T-helper 17 cell (primary cell): Measurements from ENCODE around the gene VIPR1. TPM values are rescaled to one million over a fixed set of nuclear protein-coding genes. Genes with fewer than 3 reads are reported as not detected.

ENCODE experiments used
- ATAC-seq: fragments of 150-1000 bp; cut with Tn5 transposase; 2 replicates; pipeline ENCODE4 v1.10.0; 2021; ENCODE audit warnings: mild to moderate bottlenecking, moderate library complexity
- DNase-seq, 3 donors: peaks; one replicate each; pipeline versions ENCODE4 v3.0.0 to v3.0.0-alpha.2; 2020 to 2021
- H3K9me3 ChIP-seq: one replicate; pipeline ENCODE4 v1.7.0; 2013; ENCODE audit warnings: low read length, mild to moderate bottlenecking; ENCODE audit not compliant: control insufficient read depth, poor library complexity, severe bottlenecking
- H3K27ac Mint-ChIP-seq: one replicate; pipeline ENCODE4 v1.8.0; 2022; ENCODE audit warnings: mild to moderate bottlenecking, moderate library complexity, mixed read lengths
- H3K27me3 Mint-ChIP-seq: one replicate; pipeline ENCODE4 v1.8.0; 2022; ENCODE audit warnings: mixed read lengths
- H3K36me3 Mint-ChIP-seq: one replicate; pipeline ENCODE4 v1.8.0; 2022; ENCODE audit warnings: low read depth, mixed read lengths
- H3K4me1 Mint-ChIP-seq: one replicate; pipeline ENCODE4 v1.8.0; 2022; ENCODE audit warnings: mild to moderate bottlenecking, mixed read lengths
- H3K4me3 Mint-ChIP-seq: one replicate; pipeline ENCODE4 v1.8.0; 2022; ENCODE audit warnings: mild to moderate bottlenecking, moderate library complexity, mixed read lengths
- total RNA-seq, 4 donors: library from RNA in 2 of 4; stranded (reverse) in 2 of 4; gene quantifications; one replicate each; pipeline ENCODE4 v1.2.3 and lab custom pipeline; 2022 to 2026

Gene VIPR1
- total RNA-seq, 2 donors from 2014 or later: 33.4 to 72.9 TPM

DNA sequence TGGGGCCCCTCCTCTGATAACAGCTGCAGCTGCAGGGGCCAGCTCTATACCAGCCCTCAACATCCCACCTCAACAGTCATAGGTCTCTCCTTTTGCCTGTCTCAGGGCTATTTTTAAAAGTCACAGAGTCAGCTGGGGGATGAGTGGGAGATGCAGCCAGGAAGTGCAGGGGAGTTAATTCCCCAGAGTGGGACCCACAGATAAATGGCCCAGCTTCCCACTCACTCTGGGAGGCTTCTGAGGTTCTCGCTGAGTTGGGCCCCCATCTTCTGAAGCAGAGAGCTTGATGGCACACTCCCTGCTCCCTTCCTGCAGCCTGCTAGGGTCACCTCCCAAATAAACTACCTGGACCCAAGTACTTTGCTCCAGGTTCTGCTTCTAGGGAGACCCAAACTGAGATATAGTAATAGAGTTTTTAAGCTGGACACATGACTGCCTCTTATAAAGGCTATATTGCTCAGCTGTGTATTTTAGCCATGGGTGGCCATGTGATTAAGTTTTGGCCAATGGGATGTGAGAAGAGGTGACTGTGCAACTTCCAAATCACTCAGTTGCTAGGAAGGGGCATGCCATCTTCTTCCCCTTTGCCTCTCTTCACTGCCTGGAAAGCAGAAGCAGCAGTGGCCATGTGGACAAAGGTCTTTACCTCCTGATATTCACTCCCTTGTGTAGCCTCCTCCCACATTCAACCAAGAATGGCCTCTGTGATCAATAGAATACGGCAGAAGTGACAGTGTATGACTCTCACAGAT lies 15.5 kb upstream of the VIPR1 start:
- ATAC-seq: no peak
- Mint-ChIP-seq H3K36me3 (peaks cover 3% of the 10 kb centered on the region), H3K27me3 (no peaks in the 10 kb centered on the region)

DNA sequence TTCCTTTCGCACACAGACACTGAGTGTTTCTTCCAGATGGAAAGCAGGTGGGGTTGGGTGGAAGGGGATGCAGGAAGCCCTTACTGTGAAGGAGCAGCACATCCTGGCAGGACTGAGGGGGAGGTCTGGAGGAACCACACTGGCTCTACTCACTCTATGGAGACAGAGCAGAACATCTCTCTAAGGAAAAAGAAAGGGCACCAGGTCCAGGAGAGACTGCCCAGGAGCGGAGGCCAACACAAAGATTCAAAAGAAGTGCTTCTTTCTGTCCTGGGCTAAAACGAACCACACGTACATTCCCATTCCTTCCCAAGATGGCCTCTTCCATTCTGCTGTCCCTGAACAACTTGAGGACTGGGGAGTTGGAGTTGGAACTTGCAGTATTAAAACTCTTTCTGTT lies 13.8 kb upstream of the VIPR1 start:
- H3K9me3 ChIP-seq: no peaks in the 10 kb centered on the region
- Mint-ChIP-seq H3K36me3 (no peaks in the 10 kb centered on the region), H3K4me1 (peaks cover 8% of the 10 kb centered on the region), H3K4me3 (no peak overlapping the region), H3K27me3 (no peaks in the 10 kb centered on the region), H3K27ac (no peak overlapping the region)
- no peak for DNase-seq
- ATAC-seq: no peak

More for the DNA sequence above, 15.5 kb upstream of the VIPR1 start:
- DNase-seq: no peak
- no peak overlapping the region for H3K4me3 Mint-ChIP-seq
- H3K4me1 Mint-ChIP-seq: peaks cover 7% of the 10 kb centered on the region
- H3K27ac Mint-ChIP-seq: no peak overlapping the region
- peaks cover 2% of the 10 kb centered on the region for H3K9me3 ChIP-seq

DNA sequence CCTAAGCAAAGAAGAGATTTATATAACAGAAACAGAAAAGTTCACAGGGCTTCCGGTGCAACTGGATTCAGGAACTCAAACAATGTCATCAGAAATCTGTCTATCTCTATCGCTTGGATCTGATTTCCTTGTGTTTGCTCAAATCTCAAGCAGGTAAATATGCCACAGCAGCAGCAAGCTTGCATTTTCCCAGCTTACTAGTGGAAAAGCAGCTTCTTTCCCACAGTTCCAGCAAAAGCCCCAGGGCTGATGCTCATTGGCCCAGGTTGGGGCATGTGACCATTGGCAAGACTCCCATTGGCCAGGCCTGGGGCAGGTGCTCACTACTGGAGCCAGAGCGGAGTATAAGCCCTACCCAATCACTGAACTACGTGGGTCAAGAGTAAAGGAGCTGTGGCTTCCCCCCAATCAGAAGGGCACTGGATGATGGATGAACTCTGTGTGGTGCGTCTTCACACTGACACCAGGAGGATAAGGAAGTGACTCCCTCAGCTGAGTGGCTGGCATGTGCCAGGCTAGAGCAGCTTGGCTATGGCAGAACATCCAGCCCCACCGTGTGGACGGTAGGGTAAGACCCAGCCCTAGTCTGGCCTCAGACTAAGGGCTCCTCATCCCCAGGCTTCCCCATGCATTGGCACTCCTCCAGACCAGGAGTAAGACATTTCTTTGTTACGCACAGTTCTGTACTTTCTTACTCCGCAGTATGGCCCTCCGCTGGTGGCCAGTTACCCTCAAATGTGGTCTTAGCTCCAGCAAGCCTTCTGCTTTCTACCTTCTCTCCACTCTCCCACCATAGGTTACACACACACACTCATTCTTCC lies 13.1 kb upstream of the VIPR1 start:
- no peak for ATAC-seq

DNA sequence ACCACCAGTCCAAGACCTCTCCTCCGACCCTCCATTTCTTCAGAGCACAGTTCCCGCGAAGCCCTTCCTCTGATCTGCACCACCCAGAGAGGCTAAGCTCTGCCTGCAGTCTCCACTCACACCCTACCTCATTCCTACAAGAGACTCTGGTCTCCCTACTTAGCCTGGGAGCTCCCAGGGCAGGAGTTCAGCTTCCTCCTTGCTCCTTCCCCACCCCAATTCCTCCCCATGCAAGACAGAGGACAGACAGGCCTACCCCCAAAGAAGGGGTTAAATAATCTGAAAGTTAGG lies 12.6 kb upstream of the VIPR1 start:
- Mint-ChIP-seq H3K36me3 (no peaks in the 10 kb centered on the region), H3K27me3 (no peaks in the 10 kb centered on the region), H3K27ac (peak overlapping the region; percentile 5), H3K4me1 (peaks cover 8% of the 10 kb centered on the region), H3K4me3 (no peak overlapping the region)
- no peak for ATAC-seq
- no peak for DNase-seq
- no peaks in the 10 kb centered on the region for H3K9me3 ChIP-seq

More for the DNA sequence above, 13.1 kb upstream of the VIPR1 start:
- DNase-seq: no peak
- no peaks in the 10 kb centered on the region for H3K9me3 ChIP-seq
- H3K36me3 Mint-ChIP-seq: no peaks in the 10 kb centered on the region
- H3K27me3 Mint-ChIP-seq: no peaks in the 10 kb centered on the region
- peak overlapping the region; percentile 5 for H3K27ac Mint-ChIP-seq
- H3K4me1 Mint-ChIP-seq: peaks cover 8% of the 10 kb centered on the region
- H3K4me3 Mint-ChIP-seq: no peak overlapping the region

DNA sequence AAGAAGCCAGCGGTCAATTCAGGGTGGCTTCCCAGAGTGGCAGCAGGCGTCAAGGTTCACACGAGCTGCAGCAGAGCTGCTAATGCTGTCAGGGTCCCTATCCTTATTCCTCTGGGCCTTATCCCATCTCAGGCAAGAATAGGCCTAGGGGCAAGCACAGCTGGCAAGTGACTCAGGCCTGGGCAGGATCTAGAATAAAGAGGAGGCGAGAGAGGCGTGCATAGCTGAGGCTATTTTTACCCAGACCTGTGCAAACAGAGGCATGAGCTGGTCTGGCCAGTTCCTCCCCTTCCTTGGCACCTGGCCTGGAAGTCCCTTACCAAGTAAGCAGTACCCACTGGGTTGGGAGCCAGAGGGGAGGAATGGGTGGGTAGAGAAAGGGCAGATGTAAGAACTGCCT lies 12.2 kb upstream of the VIPR1 start:
- Mint-ChIP-seq H3K27ac (peak overlapping the region; percentile 5), H3K27me3 (no peaks in the 10 kb centered on the region)

DNA sequence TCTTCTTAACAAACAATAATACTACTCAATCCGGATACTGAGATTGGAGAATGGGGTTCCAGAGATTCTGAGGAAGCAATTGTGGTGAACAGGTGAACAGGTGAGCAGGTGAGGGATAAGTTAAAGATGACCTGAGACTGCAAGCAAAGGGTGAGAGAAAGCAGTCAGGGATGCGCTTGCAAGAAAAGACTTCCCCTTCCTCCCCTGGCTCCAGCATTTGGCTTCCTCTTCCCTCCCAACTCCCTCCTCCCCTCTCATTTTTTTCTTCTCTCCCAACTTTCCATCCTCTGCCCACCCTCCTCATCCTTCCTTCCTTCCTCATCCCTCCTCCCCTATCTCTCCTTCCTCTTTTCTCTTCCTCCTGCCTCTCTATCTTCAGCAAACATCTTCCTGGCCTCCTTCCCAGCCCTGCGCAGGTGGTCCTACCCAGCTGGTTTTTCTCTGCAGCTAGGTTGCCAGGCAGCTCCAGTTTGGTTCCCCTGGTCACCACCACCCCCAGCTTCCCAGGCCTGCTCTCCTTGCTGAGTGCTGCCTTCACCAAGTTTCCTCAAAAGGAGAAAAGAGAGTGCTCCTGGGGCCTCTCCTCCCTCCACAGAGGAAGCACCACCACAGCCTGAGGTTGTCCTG lies 10.4 kb upstream of the VIPR1 start:
- no peaks in the 10 kb centered on the region for H3K36me3 Mint-ChIP-seq
- H3K4me3 Mint-ChIP-seq: no peak overlapping the region
- no peaks in the 10 kb centered on the region for H3K27me3 Mint-ChIP-seq
- no peak overlapping the region for H3K27ac Mint-ChIP-seq
- no peak for ATAC-seq
- no peak for DNase-seq
- no peaks in the 10 kb centered on the region for H3K9me3 ChIP-seq
- peaks cover 8% of the 10 kb centered on the region for H3K4me1 Mint-ChIP-seq

More for the DNA sequence above, 12.2 kb upstream of the VIPR1 start:
- no peaks in the 10 kb centered on the region for H3K36me3 Mint-ChIP-seq
- no peak for DNase-seq
- H3K4me3 Mint-ChIP-seq: no peak overlapping the region
- H3K9me3 ChIP-seq: no peaks in the 10 kb centered on the region
- peaks cover 8% of the 10 kb centered on the region for H3K4me1 Mint-ChIP-seq
- peak; percentile 44 for ATAC-seq

DNA sequence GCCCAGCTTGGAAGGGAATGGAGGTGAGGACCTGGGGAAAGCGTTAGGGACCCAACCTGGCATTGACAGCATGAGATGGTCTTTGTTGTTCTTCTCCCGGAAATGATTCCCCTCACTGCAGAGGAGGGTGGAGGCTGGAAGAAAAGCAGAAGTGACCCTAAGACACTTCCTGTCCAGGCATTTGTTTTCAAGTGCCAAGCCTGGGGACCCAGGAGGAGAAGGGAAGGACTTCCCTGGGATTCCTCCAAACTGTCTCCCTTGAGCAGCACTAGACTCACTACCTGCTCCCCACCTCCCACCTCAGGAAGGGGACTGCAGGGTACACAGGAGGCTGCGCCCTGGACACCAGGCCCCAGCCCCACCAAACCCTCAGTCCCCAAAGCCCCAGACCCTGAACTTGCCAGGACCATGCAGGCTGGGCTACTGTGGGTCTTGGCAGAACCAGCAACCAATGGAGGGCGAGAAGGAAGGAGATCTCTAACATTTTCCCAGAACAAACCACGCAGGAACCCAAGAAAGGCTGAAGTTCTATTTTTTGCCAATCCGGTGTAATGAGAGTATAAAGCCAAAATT lies 9.8 kb upstream of the VIPR1 start:
- DNase-seq: no peak
- no peaks in the 10 kb centered on the region for H3K36me3 Mint-ChIP-seq
- no peak for ATAC-seq

DNA sequence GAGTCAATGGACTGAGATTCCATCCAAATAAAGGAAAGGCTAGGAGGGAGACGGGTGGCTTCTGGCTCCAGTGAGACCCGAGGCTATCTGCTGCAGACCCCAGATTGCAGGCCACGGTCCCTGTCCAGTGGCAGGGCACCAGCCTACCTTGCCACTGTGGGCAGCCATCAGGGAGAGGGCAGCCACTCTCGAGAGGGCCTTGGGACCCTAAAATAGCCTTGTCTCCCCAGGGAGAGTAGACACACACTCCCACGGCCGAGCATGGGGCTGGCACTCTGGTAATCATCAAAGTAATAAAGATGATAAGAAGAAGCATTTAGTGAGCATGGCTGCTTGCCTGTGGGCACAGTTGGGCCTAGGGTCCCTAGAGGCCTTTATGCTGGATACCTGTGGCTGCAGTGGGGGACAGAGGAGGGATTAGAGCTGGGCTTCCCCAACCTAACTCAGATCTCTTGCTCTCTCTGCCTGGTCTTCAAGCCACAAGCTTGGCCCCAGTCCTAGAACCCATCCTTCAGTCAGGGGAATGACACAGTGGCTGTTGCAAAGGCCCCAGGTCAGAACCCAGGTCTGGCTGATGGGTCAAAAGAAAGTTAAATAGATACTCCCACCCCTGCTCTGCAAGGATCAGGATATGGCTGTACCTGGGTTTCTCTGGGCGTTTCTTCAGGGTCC lies 9.2 kb upstream of the VIPR1 start:
- no peak for ATAC-seq
- H3K27ac Mint-ChIP-seq: no peak overlapping the region

More for the DNA sequence above, 9.8 kb upstream of the VIPR1 start:
- no peaks in the 10 kb centered on the region for H3K9me3 ChIP-seq
- Mint-ChIP-seq H3K4me3 (no peak overlapping the region), H3K27ac (no peak overlapping the region), H3K4me1 (peaks cover 9% of the 10 kb centered on the region), H3K27me3 (peaks cover 5% of the 10 kb centered on the region)

DNA sequence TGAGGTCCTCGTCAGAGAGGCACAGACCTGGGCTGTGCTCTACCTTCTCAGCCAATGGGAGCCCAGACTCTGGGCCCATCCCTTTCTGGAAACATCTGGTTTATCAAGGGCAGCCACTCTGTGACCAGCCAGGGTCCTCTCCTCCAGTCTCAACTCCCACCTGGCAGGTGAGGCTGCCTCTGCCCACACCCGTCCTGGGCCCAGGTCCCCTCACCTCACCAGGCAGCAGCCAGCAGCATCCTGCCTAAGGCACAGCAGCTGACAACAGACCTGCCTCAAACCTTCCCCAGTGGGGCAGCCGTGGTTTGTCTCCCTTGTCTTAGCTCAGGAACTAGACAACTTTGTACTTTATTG lies 8.7 kb upstream of the VIPR1 start:
- no peak for DNase-seq
- peaks cover 11% of the 10 kb centered on the region for H3K4me1 Mint-ChIP-seq
- no peaks in the 10 kb centered on the region for H3K9me3 ChIP-seq
- no peak overlapping the region for H3K27ac Mint-ChIP-seq
- no peak for ATAC-seq
- no peak overlapping the region for H3K4me3 Mint-ChIP-seq
- H3K27me3 Mint-ChIP-seq: peaks cover 17% of the 10 kb centered on the region
- H3K36me3 Mint-ChIP-seq: no peaks in the 10 kb centered on the region

More for the DNA sequence above, 9.2 kb upstream of the VIPR1 start:
- Mint-ChIP-seq H3K36me3 (no peaks in the 10 kb centered on the region), H3K4me1 (peaks cover 11% of the 10 kb centered on the region), H3K4me3 (no peak overlapping the region), H3K27me3 (peaks cover 12% of the 10 kb centered on the region)
- H3K9me3 ChIP-seq: no peaks in the 10 kb centered on the region
- DNase-seq: no peak

DNA sequence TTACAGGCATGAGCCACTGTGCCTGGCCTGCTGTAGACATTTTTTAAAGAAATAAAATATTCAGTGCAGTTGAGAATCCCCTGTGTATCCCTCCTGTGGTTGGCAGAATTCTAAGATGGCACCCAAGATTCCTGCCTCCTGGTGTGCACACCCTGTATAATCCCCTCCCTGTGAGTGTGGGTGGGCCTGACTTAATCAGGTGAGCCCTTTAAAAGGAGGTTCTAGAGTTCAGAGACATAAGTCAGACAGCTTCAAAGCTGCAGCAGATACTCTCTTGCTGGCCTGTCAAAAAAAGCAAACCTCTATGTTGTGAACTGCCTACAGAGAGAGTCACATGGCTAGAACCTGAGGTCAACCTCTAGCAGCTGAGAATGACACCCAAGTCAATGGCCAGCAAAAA lies 7.0 kb upstream of the VIPR1 start:
- Mint-ChIP-seq H3K27me3 (peaks cover 29% of the 10 kb centered on the region), H3K27ac (no peak overlapping the region), H3K4me1 (peaks cover 10% of the 10 kb centered on the region), H3K36me3 (no peaks in the 10 kb centered on the region), H3K4me3 (no peak overlapping the region)
- H3K9me3 ChIP-seq: no peaks in the 10 kb centered on the region
- DNase-seq (no peak), ATAC-seq (no peak)

DNA sequence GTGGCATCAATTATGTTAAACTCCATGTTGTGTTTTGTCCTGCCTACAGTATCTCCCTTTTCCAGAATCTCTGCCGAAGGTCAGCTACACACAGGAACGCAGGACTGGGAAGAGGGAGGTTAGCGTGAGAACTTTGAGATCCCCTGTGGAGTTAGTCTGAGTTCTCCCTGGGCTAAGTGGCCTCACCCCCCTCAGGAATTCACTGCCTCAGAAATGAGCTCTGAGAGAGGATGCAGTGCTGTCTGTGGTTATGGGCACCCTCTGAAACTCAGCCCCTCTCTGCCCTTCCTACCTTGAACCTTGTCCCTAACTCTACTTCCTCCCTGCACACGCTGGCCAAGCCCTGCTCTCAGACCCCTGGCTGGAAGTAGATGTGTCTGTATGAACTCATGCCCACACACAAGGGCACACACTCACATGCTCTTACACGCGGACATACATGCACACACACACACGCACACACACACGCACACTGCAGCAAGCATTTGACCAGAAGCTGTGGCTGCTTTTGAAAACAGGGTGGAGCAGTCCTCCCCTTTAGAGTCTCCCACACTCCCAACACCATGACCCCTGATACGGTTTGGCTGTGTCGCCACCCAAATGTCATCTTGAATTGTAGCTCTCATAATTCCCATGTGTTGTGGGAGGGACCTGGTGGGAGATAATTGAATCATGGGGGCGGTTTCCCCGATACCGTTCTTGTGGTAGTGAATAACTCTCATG lies 5.3 kb upstream of the VIPR1 start:
- Mint-ChIP-seq H3K27me3 (peaks cover 41% of the 10 kb centered on the region), H3K4me3 (no peak overlapping the region), H3K36me3 (no peaks in the 10 kb centered on the region), H3K27ac (no peak overlapping the region), H3K4me1 (peaks cover 16% of the 10 kb centered on the region)
- H3K9me3 ChIP-seq: no peaks in the 10 kb centered on the region
- DNase-seq: peak in 1 of 3 donors; percentile 1
- no peak for ATAC-seq

DNA sequence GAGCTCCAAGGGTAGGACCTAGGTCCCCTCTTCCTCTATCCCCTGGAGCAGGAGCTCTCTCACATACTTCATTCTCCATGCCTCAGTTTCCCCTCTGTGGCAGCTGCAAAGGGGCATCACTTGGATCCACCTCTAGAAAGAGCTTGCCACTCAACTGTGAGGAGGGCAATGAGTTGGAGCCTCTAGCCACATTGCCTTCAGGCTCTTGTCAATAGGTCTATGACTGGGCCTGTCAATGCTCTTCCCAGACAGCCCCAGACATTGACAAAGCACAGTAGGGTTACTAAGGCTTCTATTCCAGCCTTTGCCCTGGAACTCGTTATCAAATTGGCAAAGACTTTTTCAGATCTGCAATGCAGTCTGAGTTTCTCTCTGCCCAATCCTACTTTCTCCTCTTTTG lies 4.4 kb upstream of the VIPR1 start:
- no peak overlapping the region for H3K4me3 Mint-ChIP-seq
- no peak for ATAC-seq

More for the DNA sequence above, 4.4 kb upstream of the VIPR1 start:
- no peak overlapping the region for H3K27ac Mint-ChIP-seq
- peaks cover 41% of the 10 kb centered on the region for H3K27me3 Mint-ChIP-seq
- DNase-seq: no peak
- H3K36me3 Mint-ChIP-seq: no peaks in the 10 kb centered on the region
- H3K9me3 ChIP-seq: no peaks in the 10 kb centered on the region
- peaks cover 19% of the 10 kb centered on the region for H3K4me1 Mint-ChIP-seq
